Measurements from ENCODE around the gene TAF1A.

Gene TAF1A

GRCh38 chr1:222594789-222595188 is 5.1 kb upstream of the TAF1A start:
- DNase-seq: no peak

GRCh38 chr1:222592171-222592570 is 2.4 kb upstream of the TAF1A start:
- DNase-seq: no peak

GRCh38 chr1:222588135-222588534 is 1.6 kb downstream of the TAF1A start:
- DNase-seq: no peak

- DNase-seq: no peak
Measured at GRCh38 chr1:222586842-222587241, 2.9 kb downstream of the TAF1A start.

GRCh38 chr1:222583079-222583478 is 6.7 kb downstream of the TAF1A start:
- DNase-seq: no peak

GRCh38 chr1:222582099-222582774 is 7.5 kb downstream of the TAF1A start:
- no peak for DNase-seq

GRCh38 chr1:222579316-222579715 is 10.4 kb downstream of the TAF1A start:
- no peak for DNase-seq

- no peak for DNase-seq
Measured at GRCh38 chr1:222570837-222571236, 18.9 kb downstream of the TAF1A start.

- DNase-seq: no peak
Measured at GRCh38 chr1:222561656-222562055, 28.1 kb downstream of the TAF1A start.

GRCh38 chr1:222557574-222557973 is 32.2 kb downstream of the TAF1A start:
- DNase-seq: no peak

GRCh38 chr1:222557148-222557547 is 32.6 kb downstream of the TAF1A start:
- DNase-seq: no peak

GRCh38 chr1:222555992-222556615 is 33.6 kb downstream of the TAF1A start:
- no peak for DNase-seq

- no peak for DNase-seq
Measured at GRCh38 chr1:222554177-222554576, 35.6 kb downstream of the TAF1A start.

- DNase-seq: no peak
Measured at GRCh38 chr1:222552882-222553281, 36.9 kb downstream of the TAF1A start.

GRCh38 chr1:222547944-222548671 is 41.6 kb downstream of the TAF1A start, which contains the start of gene HHIPL2:
TSS of gene HHIPL2 (minus strand) at chr1:222548104. CDS start at chr1:222548044, 60 bp downstream.
- DNase-seq: no peak

- DNase-seq: no peak
Measured at GRCh38 chr1:222547260-222547614, 42.5 kb downstream of the TAF1A start.

GRCh38 chr1:222546548-222547259 is 43.0 kb downstream of the TAF1A start:
- no peak for DNase-seq

- no peak for DNase-seq
Measured at GRCh38 chr1:222546091-222546490, 43.6 kb downstream of the TAF1A start.

- no peak for DNase-seq
Measured at GRCh38 chr1:222543817-222544216, 45.9 kb downstream of the TAF1A start.

- no peak for DNase-seq
Measured at GRCh38 chr1:222540598-222540995, 49.1 kb downstream of the TAF1A start.

- DNase-seq: no peak
Measured at GRCh38 chr1:222539951-222540597, 49.7 kb downstream of the TAF1A start.

- no peak for DNase-seq
Measured at GRCh38 chr1:222535455-222535854, 54.3 kb downstream of the TAF1A start.

- no peak for DNase-seq
Measured at GRCh38 chr1:222530852-222531251, 58.9 kb downstream of the TAF1A start.
